Activated CD4-positive, alpha-beta T cell treated with anti-CD3 and anti-CD28 coated beads, Interleukin-2, Interleukin-6, amounts not matched to agents 100 ng/mL and 50 ng/mL, durations not matched to agents 16 hours and 8 hours (primary cell): Measurements from ENCODE around the gene SCAMP3.
"Not testable (repeated sequence)": the region's sequence is repeated elsewhere in the genome, so short reads cannot be mapped to it uniquely, and the experiment has no call there.

Source experiments
- DNase-seq: peaks from one replicate; pipeline ENCODE4 v3.0.0-alpha.2; 2020

The SCAMP3 gene

GRCh38 chr1:155226910-155227260 lies 35.3 kb downstream of the SCAMP3 start:
- peak; percentile 60 for DNase-seq

GRCh38 chr1:155226188-155226909 lies 35.8 kb downstream of the SCAMP3 start:
- DNase-seq: peak; percentile 84

- not testable (repeated sequence) for DNase-seq
These were observed 36.8 kb downstream of the SCAMP3 start for GRCh38 chr1:155225404-155225759.

- DNase-seq: no peak
These were observed 39.1 kb downstream of the SCAMP3 start for GRCh38 chr1:155223047-155223446.

GRCh38 chr1:155220211-155220965 lies 41.8 kb downstream of the SCAMP3 start:
- DNase-seq: not testable (repeated sequence)

- DNase-seq: no peak
These were observed 42.5 kb downstream of the SCAMP3 start for GRCh38 chr1:155219592-155220031.

GRCh38 chr1:155218854-155219591 lies 43.1 kb downstream of the SCAMP3 start:
- DNase-seq: peak; percentile 60

GRCh38 chr1:155214702-155215101 lies 47.5 kb downstream of the SCAMP3 start:
- DNase-seq: not testable (repeated sequence)

- not testable (repeated sequence) for DNase-seq
These were observed 50.1 kb downstream of the SCAMP3 start for GRCh38 chr1:155212051-155212440.

GRCh38 chr1:155211381-155212050 lies 50.6 kb downstream of the SCAMP3 start:
- DNase-seq: not testable (repeated sequence)

GRCh38 chr1:155210314-155211104 lies 51.7 kb downstream of the SCAMP3 start:
- no peak for DNase-seq

GRCh38 chr1:155209312-155209721 lies 52.8 kb downstream of the SCAMP3 start:
- no peak for DNase-seq

- DNase-seq: peak; percentile 90
These were observed 53.4 kb downstream of the SCAMP3 start, which contains the start of gene MTX1 for GRCh38 chr1:155208541-155209311. Gene MTX1, plus strand, starts transcription at chr1:155208695. Its CDS starts 110 bp downstream, at chr1:155208805.

GRCh38 chr1:155207806-155208540 lies 54.2 kb downstream of the SCAMP3 start, which contains the start of gene THBS3:
Gene THBS3, minus strand, starts transcription at chr1:155207897. Its CDS starts 21 bp downstream, at chr1:155207876.
- no peak for DNase-seq

GRCh38 chr1:155206891-155207805 lies 55.0 kb downstream of the SCAMP3 start:
- peak; percentile 92 for DNase-seq
